Tibial artery (tissue), 4 donors: ENCODE data around the gene TRPM2.

ENCODE experiments used
- DNase-seq, 2 donors: peaks; one replicate each; pipeline ENCODE4 v3.0.0-alpha.2; 2019
- H3K27ac ChIP-seq, 2 donors: fragments of 200-600 bp; sonication (generic) in 1 of 2; 1 replicate in 1 of 2; 2 replicates in 1 of 2; pipeline ENCODE4 v1.5.1; 2018 to 2019; ENCODE audit warnings: mild to moderate bottlenecking in 1 of 2
- H3K27me3 ChIP-seq, 2 donors: fragments of 200-600 bp; sonication (generic) in 1 of 2; one replicate each; pipeline versions ENCODE4 v1.5.1 to v1.6.0; 2016 to 2019
- H3K36me3 ChIP-seq, 3 donors: fragments of 200-600 bp; sonication (generic) in 2 of 3; one replicate each; pipeline ENCODE4 v1.5.1; 2016 to 2019; ENCODE audit warnings: mild to moderate bottlenecking in 2 of 3
- H3K4me1 ChIP-seq, 4 donors: fragments of 200-600 bp; sonication (generic) in 2 of 4; 1 replicate in 3 of 4; 2 replicates in 1 of 4; pipeline ENCODE4 v1.5.1; 2016 to 2019
- H3K4me3 ChIP-seq, 2 donors: fragments of 200-600 bp; sonication (generic) in 1 of 2; 1 replicate in 1 of 2; 2 replicates in 1 of 2; pipeline ENCODE4 v1.5.1; 2018 to 2019; ENCODE audit warnings: mild to moderate bottlenecking in 2 of 2
- H3K9me3 ChIP-seq, 3 donors: fragments of 200-600 bp; sonication (generic) in 1 of 3; one replicate each; pipeline ENCODE4 v1.5.1; 2016 to 2019
- CTCF ChIP-seq, 2 experiments: fragments of 200-600 bp in 1 of 2; fragments of 450-650 bp in 1 of 2; IDR thresholded peaks; one replicate each; pipeline ENCODE4 v1.5.1; 2017 to 2019; ENCODE audit warnings: antibody characterized with exemption in 2 of 2, mild to moderate bottlenecking in 1 of 2, moderate library complexity in 1 of 2
- intact Hi-C: fragments of 100-400 bp; cut with DNase I; formaldehyde crosslinking; loops from one replicate; pipeline ENCODE4 v1.15.0; 2023; ENCODE audit warnings: low total_unique reads

The TRPM2 gene

DNA sequence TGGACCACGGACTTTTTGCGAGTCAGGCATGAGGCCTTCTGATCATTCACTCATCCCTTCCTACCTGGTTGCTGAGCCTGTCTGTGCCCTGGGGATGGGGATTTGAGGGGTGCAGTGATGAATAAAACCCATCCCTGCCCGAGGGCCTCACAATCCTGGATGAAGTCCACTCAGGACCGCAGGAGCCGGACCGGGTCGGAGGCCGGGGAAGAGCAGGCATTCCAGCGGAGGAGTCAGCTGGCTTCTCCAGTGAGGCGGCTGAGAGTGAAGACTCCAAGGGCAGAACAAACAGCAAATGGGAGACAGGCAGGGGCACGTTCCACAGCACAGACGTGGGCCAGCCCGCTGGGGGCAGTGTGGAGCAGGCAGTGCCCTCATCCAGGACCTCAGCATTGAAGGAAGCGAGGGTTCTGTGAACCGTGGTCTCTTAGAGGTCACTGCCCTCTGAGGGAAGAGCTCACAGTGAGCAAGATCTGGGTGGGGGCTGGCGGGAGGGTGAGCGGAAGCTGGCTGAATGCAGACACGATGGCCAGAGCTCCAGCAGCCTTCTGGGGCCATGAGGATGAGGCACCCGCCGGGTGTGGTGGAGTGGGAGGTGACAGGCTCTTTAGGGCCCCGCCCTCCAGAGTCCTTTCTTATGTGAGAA is 91.0 kb downstream of the TRPM2 start:
- no peak overlapping the region for H3K27ac ChIP-seq
- intact Hi-C loops: no loop called here
- peak in 1 of 2 donors; percentile 38 for DNase-seq
- H3K9me3 ChIP-seq: no peaks in the 10 kb centered on the region
- H3K4me1 ChIP-seq: no peaks in the 10 kb centered on the region
- H3K36me3 ChIP-seq: no peaks in the 10 kb centered on the region
- H3K27me3 ChIP-seq: peaks cover 0 to 40% of the 10 kb centered on the region in 2 donors
- no peak overlapping the region for H3K4me3 ChIP-seq
- no peak for TF ChIP-seq CTCF (IDR thresholded peaks at IDR 0.05)

- H3K27me3 ChIP-seq: peaks cover 0 to 48% of the 10 kb centered on the region in 2 donors
- intact Hi-C loops: no loop called here
- H3K4me1 ChIP-seq: no peaks in the 10 kb centered on the region
- peak in 1 of 2 donors; percentile 31 for DNase-seq
- no peaks in the 10 kb centered on the region for H3K9me3 ChIP-seq
- H3K27ac ChIP-seq: no peak overlapping the region
- no peaks in the 10 kb centered on the region for H3K36me3 ChIP-seq
- no peak for TF ChIP-seq CTCF (IDR thresholded peaks at IDR 0.05)
- no peak overlapping the region for H3K4me3 ChIP-seq
Measured at GRCh38 chr21:44445145-44445812, 91.9 kb downstream of the TRPM2 start.

DNA sequence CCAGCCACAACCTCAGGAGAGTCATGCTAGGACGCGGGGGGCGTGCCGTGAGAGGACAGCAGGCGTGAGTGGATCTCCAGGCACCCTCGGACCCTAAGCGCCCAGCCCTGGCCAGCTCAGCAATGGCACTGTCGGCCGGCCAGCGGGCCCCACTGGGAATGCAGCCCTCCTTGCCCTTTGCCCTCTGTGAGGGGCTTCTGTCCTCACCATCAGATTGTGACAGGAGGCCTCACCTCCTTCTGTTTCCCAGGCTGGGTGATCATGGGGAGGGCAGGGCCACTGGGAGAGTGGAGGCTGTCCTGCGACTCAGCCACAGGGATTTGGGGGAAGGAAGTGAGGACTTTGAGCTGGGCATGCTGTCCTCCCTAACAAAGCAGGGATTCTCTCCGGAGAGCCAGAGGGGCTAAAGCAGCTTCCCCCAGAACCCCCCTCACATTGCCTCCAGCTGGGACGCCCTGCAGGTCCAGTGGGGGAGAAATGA is 95.3 kb downstream of the TRPM2 start:
- no peaks in the 10 kb centered on the region for H3K36me3 ChIP-seq
- H3K4me1 ChIP-seq: no peaks in the 10 kb centered on the region
- H3K27ac ChIP-seq: no peak overlapping the region
- peak in 1 of 2 donors; percentile 15 for DNase-seq
- intact Hi-C loops: no loop called here
- H3K4me3 ChIP-seq: no peak overlapping the region
- peaks cover 0 to 12% (median 0%) of the 10 kb centered on the region in 3 donors for H3K9me3 ChIP-seq
- no peak for TF ChIP-seq CTCF (IDR thresholded peaks at IDR 0.05)
- H3K27me3 ChIP-seq: peaks cover 0 to 45% of the 10 kb centered on the region in 2 donors

GRCh38 chr21:44449473-44450363 is 96.3 kb downstream of the TRPM2 start:
- H3K4me1 ChIP-seq: no peaks in the 10 kb centered on the region
- no peak for TF ChIP-seq CTCF (IDR thresholded peaks at IDR 0.05)
- peak; percentile 21 to 59 for DNase-seq
- peaks cover 0 to 36% of the 10 kb centered on the region in 2 donors for H3K27me3 ChIP-seq
- no peak overlapping the region for H3K4me3 ChIP-seq
- no peaks in the 10 kb centered on the region for H3K36me3 ChIP-seq
- no peak overlapping the region for H3K27ac ChIP-seq
- H3K9me3 ChIP-seq: peaks cover 0 to 12% (median 8%) of the 10 kb centered on the region in 3 donors
- intact Hi-C loops: no loop called here

DNA sequence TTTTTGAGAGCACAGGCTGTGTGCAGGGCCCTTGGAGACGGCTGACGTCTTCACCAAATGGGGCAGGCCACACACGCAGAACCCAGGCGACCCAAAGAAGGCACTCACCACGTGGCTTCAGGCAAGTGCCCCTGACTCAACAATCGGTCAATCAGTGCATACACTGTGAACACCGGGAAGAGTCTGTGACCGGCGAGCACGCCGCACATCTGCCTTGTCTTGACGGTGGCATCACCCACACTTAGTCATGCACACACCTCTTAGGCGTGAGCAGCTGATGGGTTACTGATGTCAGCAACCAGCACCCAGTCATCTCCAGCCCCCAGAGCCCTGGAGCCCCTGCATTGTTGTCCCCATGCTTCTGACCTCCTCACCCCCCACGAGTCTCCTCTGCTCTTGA is 97.0 kb downstream of the TRPM2 start:
- Histone ChIP-seq H3K9me3 (peaks cover 0 to 12% (median 12%) of the 10 kb centered on the region in 3 donors), H3K36me3 (no peaks in the 10 kb centered on the region), H3K27ac (no peak overlapping the region), H3K4me1 (peaks cover 0 to 4% (median 1%) of the 10 kb centered on the region in 4 donors), H3K27me3 (peaks cover 0 to 41% of the 10 kb centered on the region in 2 donors), H3K4me3 (no peak overlapping the region)
- intact Hi-C loops: no loop called here
- no peak for TF ChIP-seq CTCF (IDR thresholded peaks at IDR 0.05)
- DNase-seq: no peak
